OCI-LY1 (cell line): Measurements from ENCODE around the gene MYOZ3.

Experiments
- CTCF ChIP-seq: fragments of 200-600 bp; sonication (generic), shearing (Covaris generic); IDR thresholded peaks from 2 replicates; pipeline ENCODE4 v1.5.1; 2017; ENCODE audit warnings: mild to moderate bottlenecking, antibody characterized with exemption, low read length, moderate library complexity, mixed read lengths
- EZH2 ChIP-seq: fragments of 200-600 bp; sonication (generic), shearing (Covaris generic); IDR thresholded peaks from 2 replicates; pipeline ENCODE4 v1.8.0; 2017; ENCODE audit warnings: borderline replicate concordance, mixed run types, mild to moderate bottlenecking, antibody characterized with exemption, low read length, moderate library complexity, mixed read lengths

- no peak for TF ChIP-seq EZH2
- no peak for TF ChIP-seq CTCF
Observed at GRCh38 chr5:150631326-150631701, 29.7 kb upstream of the MYOZ3 start.
